ENCODE data around the gene RPN2. TPM values are rescaled to one million over a fixed set of nuclear protein-coding genes. Genes with fewer than 3 reads are reported as not detected.

RPN2 gene
- total RNA-seq, 1 experiment from 2014 or later, result 185 TPM

DNA sequence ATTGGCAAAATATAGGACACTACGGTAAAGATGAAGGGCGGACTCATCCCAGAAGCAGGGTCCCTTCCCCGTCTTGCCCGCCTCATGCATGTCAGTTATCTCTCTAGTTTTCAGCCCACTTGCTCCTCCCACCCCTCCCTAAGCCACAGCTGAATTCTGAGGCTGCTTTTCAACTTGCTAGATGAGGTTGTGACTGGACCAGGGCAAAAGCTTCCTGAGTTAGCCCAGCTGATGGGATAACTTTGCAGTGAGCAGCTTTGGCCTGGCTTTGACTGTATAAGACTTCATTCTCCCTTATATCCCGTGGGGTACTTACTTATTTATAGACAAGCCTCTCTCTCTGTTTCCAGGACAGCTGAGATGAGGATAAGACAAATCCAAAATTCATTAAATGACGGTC is 59.3 kb downstream of the RPN2 start:
- no peaks in the 10 kb centered on the region for H3K27me3 ChIP-seq (ENCODE audit: insufficient read depth, low read depth)
- no peaks in the 10 kb centered on the region for H4K20me1 ChIP-seq (ENCODE audit: insufficient read depth)
- POLR2A ChIA-PET (ENCODE audit: unreplicated experiment), result no interaction called here
- no peak for DNase-seq
- no peaks in the 10 kb centered on the region for H3K9me3 ChIP-seq (ENCODE audit: insufficient read depth, low read depth)
- no peak overlapping the region for H3K27ac ChIP-seq
- CTCF ChIA-PET, result no interaction called here
- no TSS peak for BruUV-seq (replicated peaks)
- no peaks in the 10 kb centered on the region for H3K9me2 ChIP-seq (ENCODE audit: insufficient read depth)
- H3K79me2 ChIP-seq (ENCODE audit: low read depth), result no peaks in the 10 kb centered on the region
- H3K36me3 ChIP-seq (ENCODE audit: low read depth), result peaks cover 31% of the 10 kb centered on the region
- H3K4me2 ChIP-seq, result no peak overlapping the region
- no peak overlapping the region for H3K4me3 ChIP-seq
- H3F3A ChIP-seq (ENCODE audit: insufficient read depth, low read depth), result no peaks in the 10 kb centered on the region
- intact Hi-C loops (cut with micrococcal nuclease; ENCODE audit: unreplicated experiment), result no loop called here
- H2AFZ ChIP-seq, result no peak overlapping the region
- TF ChIP-seq CTCF (conservative IDR thresholded peaks at IDR 0.05) (no peak), EZH2 (IDR thresholded peaks at IDR 0.05; ENCODE audit: low read depth) (no peak)
- H3K4me1 ChIP-seq (replicated peaks; ENCODE audit: insufficient read depth), result no peaks in the 10 kb centered on the region

GRCh38 chr20:37238935-37239451 is 59.9 kb downstream of the RPN2 start:
- H4K20me1 ChIP-seq (ENCODE audit: insufficient read depth), result no peaks in the 10 kb centered on the region
- no peaks in the 10 kb centered on the region for H3K79me2 ChIP-seq (ENCODE audit: low read depth)
- ChIA-PET CTCF (no interaction called here), POLR2A (ENCODE audit: unreplicated experiment) (no interaction called here)
- no TSS peak for BruUV-seq (replicated peaks)
- H3K27me3 ChIP-seq (ENCODE audit: insufficient read depth, low read depth), result no peaks in the 10 kb centered on the region
- peaks cover 31% of the 10 kb centered on the region for H3K36me3 ChIP-seq (ENCODE audit: low read depth)
- H3K27ac ChIP-seq, result no peak overlapping the region
- H3F3A ChIP-seq (ENCODE audit: insufficient read depth, low read depth), result no peaks in the 10 kb centered on the region
- intact Hi-C loops (cut with micrococcal nuclease; ENCODE audit: unreplicated experiment), result no loop called here
- no peak for TF ChIP-seq CTCF (conservative IDR thresholded peaks at IDR 0.05)
- TF ChIP-seq EZH2 (IDR thresholded peaks at IDR 0.05; ENCODE audit: low read depth), result no peak
- no peaks in the 10 kb centered on the region for H3K4me1 ChIP-seq (replicated peaks; ENCODE audit: insufficient read depth)
- H3K9me2 ChIP-seq (ENCODE audit: insufficient read depth), result no peaks in the 10 kb centered on the region
- H3K4me2 ChIP-seq, result no peak overlapping the region
- H3K4me3 ChIP-seq, result no peak overlapping the region
- H2AFZ ChIP-seq, result no peak overlapping the region
- DNase-seq, result no peak
- no peaks in the 10 kb centered on the region for H3K9me3 ChIP-seq (ENCODE audit: insufficient read depth, low read depth)

DNA sequence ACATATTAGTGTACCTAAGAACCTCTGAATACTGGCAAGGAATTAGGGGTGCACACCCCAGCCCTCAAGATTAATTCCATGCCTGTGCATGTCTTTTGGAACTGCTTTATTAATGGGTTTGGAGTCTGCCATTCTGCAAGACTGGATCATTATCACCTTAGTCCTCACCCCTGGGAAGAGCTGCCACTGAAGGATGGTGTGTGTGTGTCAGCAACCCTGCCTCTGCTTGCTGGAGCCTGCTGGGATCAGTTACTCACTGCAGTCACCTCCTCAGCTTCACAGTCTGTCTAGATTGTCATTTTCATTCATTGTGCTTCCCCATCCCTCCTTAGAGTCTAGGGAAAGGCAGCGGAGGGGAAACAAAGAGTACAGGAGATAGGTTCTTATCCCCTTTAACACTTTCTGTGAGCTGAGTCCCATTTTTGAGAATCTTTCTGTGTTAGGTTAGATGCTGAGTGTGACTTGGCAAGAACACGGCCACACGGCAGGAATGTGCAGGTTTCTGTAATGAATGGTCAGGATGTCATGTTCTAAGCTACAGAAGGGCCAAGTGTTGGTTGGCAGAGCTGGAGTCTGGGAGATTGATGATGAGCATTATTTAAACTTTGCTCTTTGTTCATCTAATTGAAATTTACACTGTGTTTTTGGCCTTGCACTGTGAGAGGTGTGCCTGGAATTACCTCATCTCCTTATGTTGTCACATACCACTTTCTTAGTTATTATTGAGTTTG is 61.4 kb downstream of the RPN2 start:
- Histone ChIP-seq H3F3A (ENCODE audit: insufficient read depth, low read depth) (no peaks in the 10 kb centered on the region), H3K4me3 (no peak overlapping the region), H3K79me2 (ENCODE audit: low read depth) (no peaks in the 10 kb centered on the region), H2AFZ (no peak overlapping the region), H3K9me2 (ENCODE audit: insufficient read depth) (no peaks in the 10 kb centered on the region), H4K20me1 (ENCODE audit: insufficient read depth) (no peaks in the 10 kb centered on the region), H3K4me2 (no peak overlapping the region), H3K36me3 (ENCODE audit: low read depth) (peaks cover 31% of the 10 kb centered on the region), H3K27ac (no peak overlapping the region), H3K27me3 (ENCODE audit: insufficient read depth, low read depth) (no peaks in the 10 kb centered on the region), H3K4me1 (replicated peaks; ENCODE audit: insufficient read depth) (no peaks in the 10 kb centered on the region), H3K9me3 (ENCODE audit: insufficient read depth, low read depth) (no peaks in the 10 kb centered on the region)
- intact Hi-C loops (cut with micrococcal nuclease; ENCODE audit: unreplicated experiment), result no loop called here
- ChIA-PET POLR2A (ENCODE audit: unreplicated experiment) (interaction anchor here (0.9 kb wide), 1 partner anchor 237 kb away, joined by 7 read pairs; no protein-coding TSS in a partner anchor), CTCF (no interaction called here)
- no TSS peak for BruUV-seq (replicated peaks)
- TF ChIP-seq EZH2 (IDR thresholded peaks at IDR 0.05; ENCODE audit: low read depth), result no peak
- TF ChIP-seq CTCF (conservative IDR thresholded peaks at IDR 0.05), result no peak
- no peak for DNase-seq
